NCI-H748 (cell line): ENCODE measurements around the gene USP17L26.
"Not testable (repeated sequence)": the region's sequence is repeated elsewhere in the genome, so short reads cannot be mapped to it uniquely, and the experiment has no call there.

ENCODE experiments used
- DNase-seq: peaks from one replicate; lab custom pipeline; 2025; ENCODE audit not compliant: unreplicated experiment; lab: John Stamatoyannopoulos, UW

USP17L26 gene, protein sequence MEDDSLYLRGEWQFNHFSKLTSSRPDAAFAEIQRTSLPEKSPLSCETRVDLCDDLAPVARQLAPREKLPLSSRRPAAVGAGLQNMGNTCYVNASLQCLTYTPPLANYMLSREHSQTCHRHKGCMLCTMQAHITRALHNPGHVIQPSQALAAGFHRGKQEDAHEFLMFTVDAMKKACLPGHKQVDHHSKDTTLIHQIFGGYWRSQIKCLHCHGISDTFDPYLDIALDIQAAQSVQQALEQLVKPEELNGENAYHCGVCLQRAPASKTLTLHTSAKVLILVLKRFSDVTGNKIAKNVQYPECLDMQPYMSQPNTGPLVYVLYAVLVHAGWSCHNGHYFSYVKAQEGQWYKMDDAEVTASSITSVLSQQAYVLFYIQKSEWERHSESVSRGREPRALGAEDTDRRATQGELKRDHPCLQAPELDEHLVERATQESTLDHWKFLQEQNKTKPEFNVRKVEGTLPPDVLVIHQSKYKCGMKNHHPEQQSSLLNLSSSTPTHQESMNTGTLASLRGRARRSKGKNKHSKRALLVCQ

DNA sequence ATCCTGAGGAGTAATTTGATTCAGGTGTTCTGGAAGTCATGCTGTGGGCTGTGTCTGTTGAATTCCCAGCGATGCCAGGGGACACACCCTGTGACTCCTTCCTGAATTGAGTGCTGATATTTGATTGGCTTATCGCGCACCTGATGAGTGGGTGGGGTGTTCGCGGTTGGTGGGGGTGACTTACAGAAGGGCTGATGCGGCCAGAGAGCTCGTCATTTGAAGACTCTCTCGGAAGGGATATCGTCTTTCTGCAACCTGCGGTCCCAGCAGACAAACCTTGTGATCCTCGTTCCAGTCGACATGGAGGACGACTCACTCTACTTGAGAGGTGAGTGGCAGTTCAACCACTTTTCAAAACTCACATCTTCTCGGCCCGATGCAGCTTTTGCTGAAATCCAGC is at the start of gene USP17L26:
Gene USP17L26, plus strand, starts transcription at position 301 of the 400 bp plus-strand sequence. Its CDS starts 0 bp downstream, at position 301.
- DNase-seq: not testable (repeated sequence)

DNA sequence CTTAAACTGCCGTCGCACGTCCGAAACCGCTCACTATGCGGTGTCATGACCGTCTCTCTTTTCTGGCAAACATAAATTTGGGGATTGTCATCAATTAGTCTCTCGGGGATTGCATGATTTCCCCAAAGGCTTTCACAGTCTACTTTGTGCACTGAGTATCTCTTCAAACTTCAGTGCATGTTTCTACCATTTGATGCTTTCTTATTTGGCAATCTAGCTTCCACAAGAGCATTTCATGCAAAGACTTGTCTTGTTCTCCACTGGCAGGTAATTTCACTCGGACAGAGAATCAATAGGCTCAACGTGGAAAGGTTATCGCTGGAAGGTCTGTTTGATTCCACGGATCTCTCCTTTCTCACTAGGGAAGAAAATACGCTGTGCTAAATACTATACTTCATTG is 10.3 kb upstream of the USP17L26 start:
- DNase-seq: not testable (repeated sequence)

DNA sequence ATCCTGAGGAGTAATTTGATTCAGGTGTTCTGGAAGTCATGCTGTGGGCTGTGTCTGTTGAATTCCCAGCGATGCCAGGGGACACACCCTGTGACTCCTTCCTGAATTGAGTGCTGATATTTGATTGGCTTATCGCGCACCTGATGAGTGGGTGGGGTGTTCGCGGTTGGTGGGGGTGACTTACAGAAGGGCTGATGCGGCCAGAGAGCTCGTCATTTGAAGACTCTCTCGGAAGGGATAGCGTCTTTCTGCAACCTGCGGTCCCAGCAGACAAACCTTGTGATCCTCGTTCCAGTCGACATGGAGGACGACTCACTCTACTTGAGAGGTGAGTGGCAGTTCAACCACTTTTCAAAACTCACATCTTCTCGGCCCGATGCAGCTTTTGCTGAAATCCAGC is 9.6 kb upstream of the USP17L26 start, which contains the start of gene USP17L24:
Gene USP17L24, plus strand, starts transcription at position 301 of the 400 bp plus-strand sequence. Its CDS starts 0 bp downstream, at position 301.
- DNase-seq: not testable (repeated sequence)

DNA sequence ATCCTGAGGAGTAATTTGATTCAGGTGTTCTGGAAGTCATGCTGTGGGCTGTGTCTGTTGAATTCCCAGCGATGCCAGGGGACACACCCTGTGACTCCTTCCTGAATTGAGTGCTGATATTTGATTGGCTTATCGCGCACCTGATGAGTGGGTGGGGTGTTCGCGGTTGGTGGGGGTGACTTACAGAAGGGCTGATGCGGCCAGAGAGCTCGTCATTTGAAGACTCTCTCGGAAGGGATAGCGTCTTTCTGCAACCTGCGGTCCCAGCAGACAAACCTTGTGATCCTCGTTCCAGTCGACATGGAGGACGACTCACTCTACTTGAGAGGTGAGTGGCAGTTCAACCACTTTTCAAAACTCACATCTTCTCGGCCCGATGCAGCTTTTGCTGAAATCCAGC is 4.8 kb upstream of the USP17L26 start, which contains the start of gene USP17L25:
Gene USP17L25, plus strand, starts transcription at position 301 of the 400 bp plus-strand sequence. Its CDS starts 0 bp downstream, at position 301.
- DNase-seq: not testable (repeated sequence)

DNA sequence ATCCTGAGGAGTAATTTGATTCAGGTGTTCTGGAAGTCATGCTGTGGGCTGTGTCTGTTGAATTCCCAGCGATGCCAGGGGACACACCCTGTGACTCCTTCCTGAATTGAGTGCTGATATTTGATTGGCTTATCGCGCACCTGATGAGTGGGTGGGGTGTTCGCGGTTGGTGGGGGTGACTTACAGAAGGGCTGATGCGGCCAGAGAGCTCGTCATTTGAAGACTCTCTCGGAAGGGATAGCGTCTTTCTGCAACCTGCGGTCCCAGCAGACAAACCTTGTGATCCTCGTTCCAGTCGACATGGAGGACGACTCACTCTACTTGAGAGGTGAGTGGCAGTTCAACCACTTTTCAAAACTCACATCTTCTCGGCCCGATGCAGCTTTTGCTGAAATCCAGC is 4.6 kb downstream of the USP17L26 start, which contains the start of gene USP17L5:
Gene USP17L5, plus strand, starts transcription at position 301 of the 400 bp plus-strand sequence. Its CDS starts 0 bp downstream, at position 301.
- not testable (repeated sequence) for DNase-seq

DNA sequence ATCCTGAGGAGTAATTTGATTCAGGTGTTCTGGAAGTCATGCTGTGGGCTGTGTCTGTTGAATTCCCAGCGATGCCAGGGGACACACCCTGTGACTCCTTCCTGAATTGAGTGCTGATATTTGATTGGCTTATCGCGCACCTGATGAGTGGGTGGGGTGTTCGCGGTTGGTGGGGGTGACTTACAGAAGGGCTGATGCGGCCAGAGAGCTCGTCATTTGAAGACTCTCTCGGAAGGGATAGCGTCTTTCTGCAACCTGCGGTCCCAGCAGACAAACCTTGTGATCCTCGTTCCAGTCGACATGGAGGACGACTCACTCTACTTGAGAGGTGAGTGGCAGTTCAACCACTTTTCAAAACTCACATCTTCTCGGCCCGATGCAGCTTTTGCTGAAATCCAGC is 9.4 kb downstream of the USP17L26 start, which contains the start of gene USP17L27:
Gene USP17L27, plus strand, starts transcription at position 301 of the 400 bp plus-strand sequence. Its CDS starts 0 bp downstream, at position 301.
- not testable (repeated sequence) for DNase-seq

DNA sequence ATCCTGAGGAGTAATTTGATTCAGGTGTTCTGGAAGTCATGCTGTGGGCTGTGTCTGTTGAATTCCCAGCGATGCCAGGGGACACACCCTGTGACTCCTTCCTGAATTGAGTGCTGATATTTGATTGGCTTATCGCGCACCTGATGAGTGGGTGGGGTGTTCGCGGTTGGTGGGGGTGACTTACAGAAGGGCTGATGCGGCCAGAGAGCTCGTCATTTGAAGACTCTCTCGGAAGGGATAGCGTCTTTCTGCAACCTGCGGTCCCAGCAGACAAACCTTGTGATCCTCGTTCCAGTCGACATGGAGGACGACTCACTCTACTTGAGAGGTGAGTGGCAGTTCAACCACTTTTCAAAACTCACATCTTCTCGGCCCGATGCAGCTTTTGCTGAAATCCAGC is 14.1 kb downstream of the USP17L26 start, which contains the start of gene USP17L28:
Gene USP17L28, plus strand, starts transcription at position 301 of the 400 bp plus-strand sequence. Its CDS starts 0 bp downstream, at position 301.
- DNase-seq: not testable (repeated sequence)

DNA sequence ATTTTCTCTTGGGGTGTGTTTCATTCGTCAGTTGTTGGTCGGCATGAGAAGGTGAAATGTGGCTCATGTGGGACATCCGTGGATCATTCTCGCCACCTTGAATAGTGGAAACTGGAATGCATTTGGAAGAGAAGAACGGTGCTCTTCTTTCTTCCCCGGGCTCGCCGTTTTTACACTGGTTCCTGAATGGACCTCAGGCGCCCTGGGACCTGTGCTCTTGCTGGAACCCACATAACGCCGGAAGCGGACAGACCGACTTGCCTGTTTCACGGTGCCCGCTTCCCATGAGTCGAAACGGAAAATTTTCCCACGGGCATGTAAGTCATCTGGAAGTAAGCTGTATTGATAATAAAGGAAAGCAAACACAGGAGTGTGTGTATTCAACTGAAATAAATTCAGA is 16.4 kb downstream of the USP17L26 start:
- DNase-seq: not testable (repeated sequence)

DNA sequence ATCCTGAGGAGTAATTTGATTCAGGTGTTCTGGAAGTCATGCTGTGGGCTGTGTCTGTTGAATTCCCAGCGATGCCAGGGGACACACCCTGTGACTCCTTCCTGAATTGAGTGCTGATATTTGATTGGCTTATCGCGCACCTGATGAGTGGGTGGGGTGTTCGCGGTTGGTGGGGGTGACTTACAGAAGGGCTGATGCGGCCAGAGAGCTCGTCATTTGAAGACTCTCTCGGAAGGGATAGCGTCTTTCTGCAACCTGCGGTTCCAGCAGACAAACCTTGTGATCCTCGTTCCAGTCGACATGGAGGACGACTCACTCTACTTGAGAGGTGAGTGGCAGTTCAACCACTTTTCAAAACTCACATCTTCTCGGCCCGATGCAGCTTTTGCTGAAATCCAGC is 18.9 kb downstream of the USP17L26 start, which contains the start of gene USP17L29:
Gene USP17L29, plus strand, starts transcription at position 301 of the 400 bp plus-strand sequence. Its CDS starts 0 bp downstream, at position 301.
- not testable (repeated sequence) for DNase-seq

DNA sequence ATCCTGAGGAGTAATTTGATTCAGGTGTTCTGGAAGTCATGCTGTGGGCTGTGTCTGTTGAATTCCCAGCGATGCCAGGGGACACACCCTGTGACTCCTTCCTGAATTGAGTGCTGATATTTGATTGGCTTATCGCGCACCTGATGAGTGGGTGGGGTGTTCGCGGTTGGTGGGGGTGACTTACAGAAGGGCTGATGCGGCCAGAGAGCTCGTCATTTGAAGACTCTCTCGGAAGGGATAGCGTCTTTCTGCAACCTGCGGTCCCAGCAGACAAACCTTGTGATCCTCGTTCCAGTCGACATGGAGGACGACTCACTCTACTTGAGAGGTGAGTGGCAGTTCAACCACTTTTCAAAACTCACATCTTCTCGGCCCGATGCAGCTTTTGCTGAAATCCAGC is 28.4 kb downstream of the USP17L26 start, which contains the start of gene USP17L30:
Gene USP17L30, plus strand, starts transcription at position 301 of the 400 bp plus-strand sequence. Its CDS starts 0 bp downstream, at position 301.
- DNase-seq: not testable (repeated sequence)

DNA sequence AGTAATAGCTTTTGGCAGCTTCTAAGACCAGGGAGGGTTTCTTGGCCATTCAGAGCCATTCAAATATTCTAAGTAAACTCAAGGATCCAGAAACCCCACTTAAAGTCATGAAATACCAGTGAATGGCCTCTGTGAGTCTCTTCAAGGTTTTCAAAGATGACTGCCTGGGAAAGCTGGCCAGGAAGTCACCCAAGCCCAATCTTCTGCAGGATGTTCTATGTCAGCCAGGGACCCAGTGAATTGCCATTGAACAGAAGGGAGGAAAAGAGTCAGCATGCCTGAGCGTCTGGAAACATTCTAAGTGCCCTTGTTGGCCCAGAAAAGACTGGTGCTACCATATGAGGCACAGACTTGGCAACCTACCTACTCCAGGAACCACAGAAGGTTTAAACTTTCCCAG is 45.4 kb downstream of the USP17L26 start:
- DNase-seq: not testable (repeated sequence)

DNA sequence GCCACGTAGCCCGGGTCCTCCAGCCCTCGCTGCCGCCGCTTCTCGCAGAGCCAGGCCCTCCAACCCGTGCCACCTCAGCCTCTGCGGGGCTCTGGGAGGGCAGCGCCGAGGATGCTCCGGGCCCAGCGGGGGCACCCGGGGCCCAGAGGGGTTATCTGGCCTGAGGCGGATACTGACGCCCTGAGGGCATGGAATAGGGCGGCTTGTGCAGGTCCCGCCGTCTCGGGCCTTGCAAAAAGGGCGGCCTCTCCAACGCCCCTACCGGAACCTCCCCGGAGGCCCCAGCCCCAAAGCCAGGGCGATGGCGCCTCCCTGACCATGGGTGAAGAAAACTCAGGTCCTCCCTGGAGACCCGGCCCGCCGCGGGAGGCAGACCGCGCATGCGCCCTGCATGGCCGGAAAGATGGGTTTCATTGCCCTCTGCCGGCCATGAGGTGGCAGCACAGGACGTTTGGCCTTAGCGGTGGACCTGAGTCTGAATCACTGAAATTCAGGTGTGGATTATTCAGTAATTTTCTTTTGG is 46.6 kb downstream of the USP17L26 start:
- DNase-seq: peak; percentile 31

DNA sequence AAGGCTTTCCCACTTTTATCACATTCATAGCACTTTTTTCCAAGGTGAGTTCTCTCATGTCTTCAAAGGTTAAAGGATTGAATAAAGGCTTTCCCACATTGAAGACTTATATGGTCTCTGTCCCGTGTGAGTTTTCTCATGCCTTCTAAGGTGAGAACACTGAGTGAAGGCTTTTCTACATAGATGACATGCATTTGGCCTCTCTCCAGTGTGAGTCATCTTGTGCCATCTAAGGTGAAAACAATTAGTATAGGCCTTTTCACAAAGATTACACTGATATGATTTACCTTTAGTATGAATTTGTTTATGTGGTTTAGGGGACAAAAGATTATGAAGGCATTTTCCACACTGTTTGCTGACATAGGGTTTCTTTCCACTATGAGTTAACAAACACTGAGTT is 49.7 kb downstream of the USP17L26 start:
- DNase-seq: no peak
